B cell (primary cell): ENCODE measurements around the gene EXOSC2. TPM values are rescaled to one million over a fixed set of nuclear protein-coding genes. Genes with fewer than 3 reads are reported as not detected.

ENCODE experiments used
- ATAC-seq: fragments of 200-7000 bp; cut with Tn5 transposase; one replicate; pipeline ENCODE4 v1.10.0; 2021; ENCODE audit warnings: low read depth, mild to moderate bottlenecking, moderate number of reproducible peaks, moderate library complexity
- CTCF ChIA-PET: fragments of 350-600 bp; sonication (Branson Sonifier 250); formaldehyde crosslinking; loops from one replicate; lab custom pipeline; 2021; ENCODE audit warnings: antibody characterized with exemption, inconsistent platforms; lab: Charles Lee
- POLR2A ChIA-PET: fragments of 350-600 bp; sonication (Branson Sonifier 250); formaldehyde crosslinking; loops from one replicate; lab custom pipeline; 2021; ENCODE audit warnings: antibody characterized with exemption; lab: Charles Lee
- DNase-seq: peaks from one replicate; pipeline ENCODE4 v3.0.0; 2013
- H2AFZ ChIP-seq: 2 replicates; pipeline ENCODE4 v1.6.1; 2012; ENCODE audit warnings: mild to moderate bottlenecking, low read depth, low read length; ENCODE audit not compliant: insufficient read depth, poor library complexity, severe bottlenecking
- H3K27ac ChIP-seq, 2 donors: 1 replicate in 1 of 2; 2 replicates in 1 of 2; pipeline ENCODE4 v1.5.1; 2012 to 2013; ENCODE audit warnings: low read length in 2 of 2, mild to moderate bottlenecking in 2 of 2, moderate library complexity in 1 of 2
- H3K27me3 ChIP-seq, 4 experiments: fragments of 200-600 bp in 1 of 4; sonication (generic) in 1 of 4; replicated peaks in 1 of 4; 1 replicate in 2 of 4; 2 replicates in 2 of 4; pipeline versions ENCODE4 v1.6.1 to v1.7.0; 2013 to 2016; ENCODE audit warnings: low read length in 3 of 4, mild to moderate bottlenecking in 2 of 4, mixed read lengths in 1 of 4, moderate library complexity in 1 of 4; ENCODE audit not compliant: insufficient read depth in 4 of 4, control insufficient read depth in 3 of 4; ENCODE audit errors: control extremely low read depth in 1 of 4
- H3K36me3 ChIP-seq, 2 experiments: replicated peaks in 1 of 2; 1 replicate in 1 of 2; 2 replicates in 1 of 2; pipeline versions ENCODE4 v1.6.1 to v1.7.1; 2013; ENCODE audit warnings: low read length in 1 of 2; ENCODE audit not compliant: insufficient read depth in 2 of 2, control insufficient read depth in 1 of 2; ENCODE audit errors: control extremely low read depth in 1 of 2, extremely low read depth in 1 of 2
- H3K4me1 ChIP-seq, 2 donors: fragments of 200-600 bp in 1 of 2; sonication (generic) in 1 of 2; 1 replicate in 1 of 2; 2 replicates in 1 of 2; pipeline versions ENCODE4 v1.5.1 to v1.6.1; 2013 to 2017; ENCODE audit warnings: low read length in 2 of 2; ENCODE audit not compliant: control insufficient read depth in 2 of 2, insufficient read depth in 2 of 2
- H3K4me2 ChIP-seq: replicated peaks from 2 replicates; pipeline ENCODE3; 2012; ENCODE audit warnings: mild to moderate bottlenecking, low read depth, low read length; ENCODE audit not compliant: poor library complexity, severe bottlenecking
- H3K4me3 ChIP-seq, 5 experiments: fragments of 200-600 bp in 1 of 5; sonication (generic) in 1 of 5; 1 replicate in 3 of 5; 2 replicates in 2 of 5; pipeline versions ENCODE4 v1.5.1 to v1.7.0; 2011 to 2016; ENCODE audit warnings: low read length in 4 of 5, mild to moderate bottlenecking in 4 of 5, low read depth in 2 of 5, control low read depth in 1 of 5, moderate library complexity in 1 of 5; ENCODE audit not compliant: insufficient read depth in 1 of 5; ENCODE audit errors: control extremely low read depth in 1 of 5, extremely low read depth in 1 of 5
- H3K79me2 ChIP-seq: fragments of 200-600 bp; sonication (generic); one replicate; pipeline ENCODE4 v1.6.0; 2016; ENCODE audit warnings: low read length; ENCODE audit not compliant: control insufficient read depth, insufficient read depth
- H3K9ac ChIP-seq: fragments of 200-600 bp; sonication (generic); 2 replicates; pipeline ENCODE4 v1.6.1; 2017; ENCODE audit warnings: mild to moderate bottlenecking, low read length, moderate library complexity
- H3K9me3 ChIP-seq, 3 donors: one replicate each; pipeline versions ENCODE4 v1.6.1 to v1.7.1; 2013; ENCODE audit warnings: low read length in 2 of 3; ENCODE audit not compliant: control insufficient read depth in 2 of 3, insufficient read depth in 1 of 3; ENCODE audit errors: control extremely low read depth in 1 of 3
- H4K20me1 ChIP-seq: 2 replicates; pipeline ENCODE4 v1.6.0; 2012; ENCODE audit warnings: mild to moderate bottlenecking, low read length; ENCODE audit not compliant: insufficient read depth, control insufficient read depth, poor library complexity, severe bottlenecking
- H3K27ac Mint-ChIP-seq: one replicate; pipeline ENCODE4 v1.8.0; 2021; ENCODE audit warnings: mixed read lengths
- H3K27me3 Mint-ChIP-seq: one replicate; pipeline ENCODE4 v1.8.0; 2021; ENCODE audit warnings: mixed read lengths
- H3K4me1 Mint-ChIP-seq: one replicate; pipeline ENCODE4 v1.8.0; 2021; ENCODE audit warnings: mixed read lengths
- H3K4me3 Mint-ChIP-seq: one replicate; pipeline ENCODE4 v1.8.0; 2021; ENCODE audit warnings: mixed read lengths
- H3K9me3 Mint-ChIP-seq: one replicate; pipeline ENCODE4 v1.8.0; 2022; ENCODE audit warnings: mixed read lengths; ENCODE audit not compliant: insufficient read depth
- EZH2 ChIP-seq: IDR thresholded peaks from 2 replicates; pipeline ENCODE4 v1.6.1; 2012; ENCODE audit warnings: borderline replicate concordance, low read depth, mild to moderate bottlenecking, moderate library complexity, low read length; ENCODE audit not compliant: insufficient read depth, poor library complexity, severe bottlenecking
- WGBS: methylation state at CpG from one replicate; pipeline ENCODE4 v1.1.5; 2013; ENCODE audit warnings: missing lambda C conversion rate; ENCODE audit not compliant: insufficient coverage; 5-methylcytosine and 5-hydroxymethylcytosine counted together
- intact Hi-C: fragments of 100-400 bp; cut with micrococcal nuclease; formaldehyde crosslinking; loops from one replicate; pipeline ENCODE4 v1.10.0; 2022
- polyA plus RNA-seq: library from polyadenylated mRNA; depleted of rRNA; stranded (reverse); fragments of >200 nt; gene quantifications from 2 replicates; pipeline ENCODE4 v1.2.3, GENCODE V29; 2012
- total RNA-seq, 2 donors: library from RNA; stranded (reverse); fragments of 120-200 nt in 1 of 2; gene quantifications; 1 replicate in 1 of 2; 2 replicates in 1 of 2; pipeline versions ENCODE4 v1.2.3 to v1.2.4, GENCODE V29; 2013 to 2022
- TF ChIP-seq, protein P1 (sequence below): fragments of 200-600 bp; IDR thresholded peaks from one replicate; pipeline ENCODE4 v1.8.0; 2022; ENCODE audit warnings: antibody characterized with exemption, mild to moderate bottlenecking

EXOSC2 gene
- total and polyA plus RNA-seq, 2 donors (not counting 1 experiment from before 2014, with no cell fraction given) = 31.5 to 53.3 TPM

DNA sequence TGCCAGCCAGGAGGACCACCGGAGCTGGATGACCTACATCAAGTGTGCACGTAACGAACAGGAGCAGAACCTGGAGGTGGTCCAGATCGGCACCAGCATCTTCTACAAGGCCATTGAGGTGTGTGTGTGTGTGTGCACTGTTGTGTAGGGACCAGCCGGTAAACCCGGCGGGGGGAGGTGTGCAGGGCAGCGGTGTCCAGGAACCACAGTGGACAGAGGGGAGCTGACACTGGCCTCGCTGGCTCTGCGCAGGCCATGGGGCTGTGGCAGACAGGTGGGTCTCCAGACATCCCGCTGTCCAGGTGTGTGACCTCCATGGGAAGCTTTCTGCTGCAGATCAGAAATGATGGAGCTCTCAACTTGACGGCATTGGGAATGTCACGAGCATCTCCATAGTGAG lies 25.4 kb upstream of the EXOSC2 start:
- Mint-ChIP-seq H3K27ac (no peak overlapping the region), H3K9me3 (no peaks in the 10 kb centered on the region), H3K4me3 (no peak overlapping the region), H3K27me3 (peaks cover 49% of the 10 kb centered on the region), H3K4me1 (peaks cover 14% of the 10 kb centered on the region)
- no peaks in the 10 kb centered on the region for H3K36me3 ChIP-seq
- H3K4me2 ChIP-seq = no peak overlapping the region
- no peak for DNase-seq
- H3K4me3 ChIP-seq = no peak overlapping the region
- WGBS = 97% methylated on average over 12 of the region's 13 CpGs
- no peak overlapping the region for H3K27ac ChIP-seq
- H4K20me1 ChIP-seq = no peaks in the 10 kb centered on the region
- ChIA-PET CTCF (interaction anchor here (1.1 to 1.3 kb wide), 2 partner anchors 14 to 38 kb away, joined by 3 to 4 read pairs; no protein-coding TSS in a partner anchor), POLR2A (no interaction called here)
- no peaks in the 10 kb centered on the region for H3K79me2 ChIP-seq
- TF ChIP-seq, protein P1, sequence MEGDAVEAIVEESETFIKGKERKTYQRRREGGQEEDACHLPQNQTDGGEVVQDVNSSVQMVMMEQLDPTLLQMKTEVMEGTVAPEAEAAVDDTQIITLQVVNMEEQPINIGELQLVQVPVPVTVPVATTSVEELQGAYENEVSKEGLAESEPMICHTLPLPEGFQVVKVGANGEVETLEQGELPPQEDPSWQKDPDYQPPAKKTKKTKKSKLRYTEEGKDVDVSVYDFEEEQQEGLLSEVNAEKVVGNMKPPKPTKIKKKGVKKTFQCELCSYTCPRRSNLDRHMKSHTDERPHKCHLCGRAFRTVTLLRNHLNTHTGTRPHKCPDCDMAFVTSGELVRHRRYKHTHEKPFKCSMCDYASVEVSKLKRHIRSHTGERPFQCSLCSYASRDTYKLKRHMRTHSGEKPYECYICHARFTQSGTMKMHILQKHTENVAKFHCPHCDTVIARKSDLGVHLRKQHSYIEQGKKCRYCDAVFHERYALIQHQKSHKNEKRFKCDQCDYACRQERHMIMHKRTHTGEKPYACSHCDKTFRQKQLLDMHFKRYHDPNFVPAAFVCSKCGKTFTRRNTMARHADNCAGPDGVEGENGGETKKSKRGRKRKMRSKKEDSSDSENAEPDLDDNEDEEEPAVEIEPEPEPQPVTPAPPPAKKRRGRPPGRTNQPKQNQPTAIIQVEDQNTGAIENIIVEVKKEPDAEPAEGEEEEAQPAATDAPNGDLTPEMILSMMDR = no peak
- TF ChIP-seq EZH2 = no peak
- H3K9ac ChIP-seq = no peak overlapping the region
- intact Hi-C loops = no loop called here
- H3K27me3 ChIP-seq = peaks cover 0 to 51% (median 27%) of the 10 kb centered on the region in 4 experiments
- no peak for ATAC-seq
- peaks cover 0 to 13% (median 0%) of the 10 kb centered on the region in 3 donors for H3K9me3 ChIP-seq
- no peak overlapping the region for H2AFZ ChIP-seq
- H3K4me1 ChIP-seq = peaks cover 30 to 37% of the 10 kb centered on the region in 2 donors

DNA sequence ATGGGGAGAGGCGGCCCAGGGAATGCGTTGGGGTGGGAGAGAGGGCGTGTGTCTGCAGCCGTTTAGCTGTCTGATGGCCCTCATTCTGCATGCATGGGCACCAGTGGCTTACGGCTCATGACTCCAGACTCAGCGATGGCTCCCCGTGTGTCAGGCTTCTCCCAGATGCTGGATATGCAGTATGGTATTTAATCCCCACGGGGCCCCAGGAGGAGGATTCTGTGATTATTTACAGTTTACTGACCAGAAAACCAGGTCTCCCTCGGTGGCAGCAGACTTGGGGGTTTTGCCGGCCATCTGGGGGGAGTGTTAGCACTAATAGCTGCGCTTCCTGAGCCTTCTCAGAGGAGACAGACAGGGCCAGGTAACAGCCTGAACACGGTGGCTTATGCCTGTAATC lies 24.9 kb upstream of the EXOSC2 start:
- Mint-ChIP-seq H3K4me1 (peaks cover 12% of the 10 kb centered on the region), H3K4me3 (no peak overlapping the region), H3K27ac (no peak overlapping the region), H3K27me3 (peaks cover 47% of the 10 kb centered on the region), H3K9me3 (no peaks in the 10 kb centered on the region)
- no peak for DNase-seq
- H3K4me1 ChIP-seq = peaks cover 26 to 32% of the 10 kb centered on the region in 2 donors
- CTCF ChIA-PET = interaction anchor here (1.1 to 1.3 kb wide), 2 partner anchors 14 to 38 kb away, joined by 3 to 4 read pairs; no protein-coding TSS in a partner anchor
- H3K9ac ChIP-seq = no peak overlapping the region
- no peaks in the 10 kb centered on the region for H3K79me2 ChIP-seq
- H3K9me3 ChIP-seq = peaks cover 0 to 12% (median 0%) of the 10 kb centered on the region in 3 donors
- no peak for ATAC-seq
- intact Hi-C loops = no loop called here
- no peak overlapping the region for H3K4me3 ChIP-seq
- no peaks in the 10 kb centered on the region for H3K36me3 ChIP-seq
- POLR2A ChIA-PET = no interaction called here
- no peak overlapping the region for H3K27ac ChIP-seq
- H3K4me2 ChIP-seq = no peak overlapping the region
- TF ChIP-seq, protein P1 = no peak
- TF ChIP-seq EZH2 = no peak
- H4K20me1 ChIP-seq = no peaks in the 10 kb centered on the region
- 71% methylated on average over 10 of the region's 12 CpGs for WGBS
- peaks cover 0 to 47% (median 24%) of the 10 kb centered on the region in 4 experiments for H3K27me3 ChIP-seq
- no peak overlapping the region for H2AFZ ChIP-seq
